Endothelial cell of umbilical vein (primary cell): ENCODE data around the gene ELMO1.

Experiments used
- EZH2 ChIP-seq: IDR thresholded peaks from 2 replicates; pipeline ENCODE4 v1.6.1; 2012; ENCODE audit warnings: borderline replicate concordance, low read depth, mild to moderate bottlenecking, moderate library complexity, low read length, inconsistent platforms; ENCODE audit not compliant: severe bottlenecking
- FOS ChIP-seq: IDR thresholded peaks from 2 replicates; pipeline ENCODE4 v1.6.1; 2011; ENCODE audit warnings: mild to moderate bottlenecking, low read length, moderate library complexity, borderline replicate concordance; ENCODE audit not compliant: insufficient read depth
- GATA2 ChIP-seq: IDR thresholded peaks from 2 replicates; pipeline ENCODE4 v1.7.0; 2011; ENCODE audit warnings: low read depth, mild to moderate bottlenecking, moderate library complexity, mixed read lengths, low read length; ENCODE audit not compliant: insufficient read length, insufficient read depth
- JUN ChIP-seq: IDR thresholded peaks from 2 replicates; pipeline ENCODE4 v1.6.1; 2011; ENCODE audit warnings: borderline replicate concordance, low read depth; ENCODE audit not compliant: insufficient read length, insufficient read depth
- MAX ChIP-seq: IDR thresholded peaks from 2 replicates; pipeline ENCODE4 v1.6.1; 2011; ENCODE audit not compliant: insufficient read depth, insufficient read length
- MYC ChIP-seq: IDR thresholded peaks from one replicate; pipeline ENCODE4 v1.6.1; 2011; ENCODE audit warnings: mild to moderate bottlenecking, low read depth, low read length
- POLR2A ChIP-seq: IDR thresholded peaks from 2 replicates; pipeline ENCODE4 v1.6.1; 2012; ENCODE audit warnings: low read depth, mild to moderate bottlenecking, control low read depth, low read length
- POLR2AphosphoS5 ChIP-seq: IDR thresholded peaks from 2 replicates; pipeline ENCODE4 v1.6.1; 2012; ENCODE audit warnings: low read depth, mild to moderate bottlenecking, control low read depth, low read length, moderate library complexity; ENCODE audit not compliant: insufficient read depth
- TF ChIP-seq, protein P1 (sequence below), 2 donors: IDR thresholded peaks; 1 replicate in 1 of 2; 2 replicates in 1 of 2; pipeline ENCODE4 v1.5.1; 2011; ENCODE audit warnings: low read length in 2 of 2, mild to moderate bottlenecking in 2 of 2, moderate library complexity in 2 of 2, control low read depth in 1 of 2, inconsistent platforms in 1 of 2, low read depth in 1 of 2; ENCODE audit not compliant: insufficient read depth in 1 of 2; ENCODE audit errors: extremely low read depth in 1 of 2

DNA sequence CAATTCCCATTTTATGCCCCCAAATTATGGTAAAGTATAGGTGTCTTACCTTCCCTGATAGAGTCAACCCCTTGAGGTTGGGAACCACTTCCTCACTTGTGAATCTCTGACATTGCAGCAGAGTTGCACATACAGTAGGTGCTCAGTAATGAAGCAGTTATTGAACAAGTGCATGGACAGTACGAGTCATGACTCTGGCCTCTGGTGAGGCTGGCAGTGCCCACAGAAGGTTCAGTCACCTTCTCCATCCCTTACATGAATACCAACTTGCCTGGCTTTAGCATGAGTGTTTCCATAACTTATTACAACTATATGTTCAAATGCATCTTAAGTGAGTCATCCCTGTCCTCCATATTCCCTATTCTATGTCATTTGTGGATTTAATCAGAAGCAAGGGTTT lies 340.0 kb downstream of the ELMO1 start:
- TF ChIP-seq, protein P1, sequence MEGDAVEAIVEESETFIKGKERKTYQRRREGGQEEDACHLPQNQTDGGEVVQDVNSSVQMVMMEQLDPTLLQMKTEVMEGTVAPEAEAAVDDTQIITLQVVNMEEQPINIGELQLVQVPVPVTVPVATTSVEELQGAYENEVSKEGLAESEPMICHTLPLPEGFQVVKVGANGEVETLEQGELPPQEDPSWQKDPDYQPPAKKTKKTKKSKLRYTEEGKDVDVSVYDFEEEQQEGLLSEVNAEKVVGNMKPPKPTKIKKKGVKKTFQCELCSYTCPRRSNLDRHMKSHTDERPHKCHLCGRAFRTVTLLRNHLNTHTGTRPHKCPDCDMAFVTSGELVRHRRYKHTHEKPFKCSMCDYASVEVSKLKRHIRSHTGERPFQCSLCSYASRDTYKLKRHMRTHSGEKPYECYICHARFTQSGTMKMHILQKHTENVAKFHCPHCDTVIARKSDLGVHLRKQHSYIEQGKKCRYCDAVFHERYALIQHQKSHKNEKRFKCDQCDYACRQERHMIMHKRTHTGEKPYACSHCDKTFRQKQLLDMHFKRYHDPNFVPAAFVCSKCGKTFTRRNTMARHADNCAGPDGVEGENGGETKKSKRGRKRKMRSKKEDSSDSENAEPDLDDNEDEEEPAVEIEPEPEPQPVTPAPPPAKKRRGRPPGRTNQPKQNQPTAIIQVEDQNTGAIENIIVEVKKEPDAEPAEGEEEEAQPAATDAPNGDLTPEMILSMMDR (IDR thresholded peaks at IDR 0.05; ENCODE audit: extremely low read depth in 1 of 2, insufficient read depth in 1 of 2, low read depth in 1 of 2, low read length in 2 of 2): no peak
- TF ChIP-seq POLR2AphosphoS5: no peak
- no peak for TF ChIP-seq POLR2A
- TF ChIP-seq JUN: no peak
- no peak for TF ChIP-seq GATA2
- TF ChIP-seq MYC: no peak
- TF ChIP-seq EZH2: no peak
- no peak for TF ChIP-seq FOS
- no peak for TF ChIP-seq MAX
